Upper lobe of right lung (tissue), 1 donor: Measurements from ENCODE around the gene CAMKMT. TPM values are rescaled to one million over a fixed set of nuclear protein-coding genes. Genes with fewer than 3 reads are reported as not detected.

Experiments used
- ATAC-seq: fragments of 200-7000 bp; cut with Tn5 transposase; one replicate; pipeline ENCODE4 v1.9.1; 2020; ENCODE audit warnings: mild to moderate bottlenecking, moderate library complexity
- DNase-seq: peaks from one replicate; pipeline ENCODE4 v3.0.0-alpha.2; 2020
- H3K27ac ChIP-seq: fragments of 200-600 bp; one replicate; pipeline ENCODE4 v1.8.0; 2022
- H3K27me3 ChIP-seq: fragments of 200-600 bp; one replicate; pipeline ENCODE4 v1.8.0; 2022; ENCODE audit warnings: mild to moderate bottlenecking
- H3K36me3 ChIP-seq: fragments of 200-600 bp; one replicate; pipeline ENCODE4 v1.8.0; 2022
- H3K4me1 ChIP-seq: fragments of 200-600 bp; one replicate; pipeline ENCODE4 v1.8.0; 2022
- H3K4me3 ChIP-seq: fragments of 200-600 bp; one replicate; pipeline ENCODE4 v1.8.0; 2022; ENCODE audit warnings: mild to moderate bottlenecking
- H3K9me3 ChIP-seq: fragments of 200-600 bp; one replicate; pipeline ENCODE4 v1.8.0; 2022
- CTCF ChIP-seq: fragments of 200-600 bp; IDR thresholded peaks from one replicate; pipeline ENCODE4 v1.8.0; 2022; ENCODE audit warnings: antibody characterized with exemption
- intact Hi-C: fragments of 100-400 bp; cut with DNase I; formaldehyde crosslinking; loops from one replicate; pipeline ENCODE4 v1.11.0; 2022
- total RNA-seq: library from RNA; stranded (reverse); fragmentation: NEBNext Ultra II Directional; extraction: Animal tissue kit (Norgen Biotek cat#: 25700); gene quantifications from one replicate; pipeline ENCODE4 v1.2.1, GENCODE V29; 2021
- donor health status: DM: no; HTN: yes; CAD: no; lungs with severe emphysema.

Gene CAMKMT
- total RNA-seq, 1 donor from 2014 or later, result 10.5 TPM

DNA sequence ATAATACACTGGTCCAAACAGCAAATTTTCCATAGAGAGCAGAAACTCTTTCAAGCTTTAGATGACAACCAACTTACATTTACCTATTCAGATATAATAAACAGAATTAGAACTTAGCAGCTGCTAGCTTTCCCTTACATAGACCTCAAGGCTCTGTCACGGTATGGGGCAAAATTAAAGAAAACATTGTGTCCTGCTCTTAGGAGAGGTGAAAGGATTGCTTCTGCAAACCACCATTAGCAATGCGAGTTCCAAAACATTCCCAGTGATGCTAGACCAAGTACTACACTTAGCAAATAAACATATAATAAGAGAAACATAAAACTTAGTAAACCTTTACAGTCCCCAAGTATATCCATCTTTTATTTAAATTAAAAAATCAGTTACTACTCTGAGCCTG lies 183.3 kb downstream of the CAMKMT start:
- Histone ChIP-seq H3K9me3 (no peaks in the 10 kb centered on the region), H3K27me3 (no peaks in the 10 kb centered on the region), H3K4me1 (no peaks in the 10 kb centered on the region), H3K27ac (no peak overlapping the region), H3K4me3 (no peak overlapping the region), H3K36me3 (no peaks in the 10 kb centered on the region)
- ATAC-seq, result no peak
- TF ChIP-seq CTCF, result no peak
- intact Hi-C loops, result no loop called here
- DNase-seq, result no peak

- Histone ChIP-seq H3K9me3 (no peaks in the 10 kb centered on the region), H3K36me3 (no peaks in the 10 kb centered on the region), H3K4me1 (no peaks in the 10 kb centered on the region), H3K27me3 (no peaks in the 10 kb centered on the region), H3K4me3 (no peak overlapping the region), H3K27ac (no peak overlapping the region)
- intact Hi-C loops, result no loop called here
- ATAC-seq (no peak), DNase-seq (no peak)
- no peak for TF ChIP-seq CTCF
These were observed 184.8 kb downstream of the CAMKMT start for GRCh38 chr2:44546459-44547127.

- no peaks in the 10 kb centered on the region for H3K27me3 ChIP-seq
- no peak for DNase-seq
- no peaks in the 10 kb centered on the region for H3K9me3 ChIP-seq
- H3K4me1 ChIP-seq, result no peaks in the 10 kb centered on the region
- intact Hi-C loops, result no loop called here
- ATAC-seq, result no peak
- no peak for TF ChIP-seq CTCF
- no peak overlapping the region for H3K27ac ChIP-seq
- no peak overlapping the region for H3K4me3 ChIP-seq
- no peaks in the 10 kb centered on the region for H3K36me3 ChIP-seq
These were observed 186.0 kb downstream of the CAMKMT start for GRCh38 chr2:44547718-44548117.

DNA sequence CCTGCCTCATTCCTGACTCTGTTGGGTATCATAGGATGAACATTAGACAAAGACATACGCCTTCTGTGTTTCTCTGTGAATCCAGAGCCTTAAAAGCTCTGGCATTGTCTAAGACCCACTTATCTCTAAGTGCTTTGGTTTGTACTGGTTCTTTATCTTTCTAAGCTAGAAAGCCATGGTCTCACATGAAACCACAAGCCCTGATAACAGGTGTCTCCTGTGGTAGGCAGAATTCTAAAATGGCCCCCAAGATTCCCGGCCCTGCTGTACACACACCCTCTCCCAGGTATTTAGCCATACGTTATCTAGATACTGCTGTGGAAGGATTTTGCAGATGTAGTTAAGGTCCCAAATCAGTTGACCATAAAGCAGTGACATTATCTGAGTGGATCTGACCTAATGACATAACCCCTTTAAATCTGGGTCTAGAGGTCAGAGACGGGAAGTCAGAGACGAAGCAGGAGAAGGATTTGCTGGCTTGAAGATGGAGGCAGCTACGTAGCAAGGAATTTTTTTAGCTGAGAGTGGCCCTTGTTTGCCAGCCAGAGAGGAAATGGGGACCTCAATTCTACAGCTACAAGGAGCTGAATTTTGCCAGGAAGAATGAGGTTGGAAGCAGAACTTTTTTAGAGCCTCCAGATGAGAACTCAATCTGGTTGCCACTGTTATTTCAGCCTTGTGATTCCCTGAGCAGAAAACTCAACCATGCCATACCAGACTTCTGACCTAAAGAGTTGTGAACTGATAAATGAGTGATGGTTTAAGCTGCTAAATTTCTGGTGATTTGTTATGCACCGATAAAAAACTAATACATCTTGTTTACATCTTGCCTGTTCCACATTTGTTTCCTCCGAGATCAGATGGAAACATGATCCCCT lies 186.7 kb downstream of the CAMKMT start:
- Histone ChIP-seq H3K4me3 (no peak overlapping the region), H3K27ac (no peak overlapping the region), H3K4me1 (no peaks in the 10 kb centered on the region), H3K9me3 (no peaks in the 10 kb centered on the region), H3K27me3 (no peaks in the 10 kb centered on the region), H3K36me3 (no peaks in the 10 kb centered on the region)
- no peak for TF ChIP-seq CTCF
- intact Hi-C loops, result no loop called here
- ATAC-seq (no peak), DNase-seq (no peak)

- intact Hi-C loops, result no loop called here
- no peaks in the 10 kb centered on the region for H3K27me3 ChIP-seq
- TF ChIP-seq CTCF, result no peak
- DNase-seq (no peak), ATAC-seq (no peak)
- no peaks in the 10 kb centered on the region for H3K36me3 ChIP-seq
- no peak overlapping the region for H3K27ac ChIP-seq
- no peak overlapping the region for H3K4me3 ChIP-seq
- H3K9me3 ChIP-seq, result no peaks in the 10 kb centered on the region
- H3K4me1 ChIP-seq, result no peaks in the 10 kb centered on the region
These were observed 187.3 kb downstream of the CAMKMT start for GRCh38 chr2:44549099-44549471.
